ENCODE data around the gene AGPAT3.

The AGPAT3 gene

DNA sequence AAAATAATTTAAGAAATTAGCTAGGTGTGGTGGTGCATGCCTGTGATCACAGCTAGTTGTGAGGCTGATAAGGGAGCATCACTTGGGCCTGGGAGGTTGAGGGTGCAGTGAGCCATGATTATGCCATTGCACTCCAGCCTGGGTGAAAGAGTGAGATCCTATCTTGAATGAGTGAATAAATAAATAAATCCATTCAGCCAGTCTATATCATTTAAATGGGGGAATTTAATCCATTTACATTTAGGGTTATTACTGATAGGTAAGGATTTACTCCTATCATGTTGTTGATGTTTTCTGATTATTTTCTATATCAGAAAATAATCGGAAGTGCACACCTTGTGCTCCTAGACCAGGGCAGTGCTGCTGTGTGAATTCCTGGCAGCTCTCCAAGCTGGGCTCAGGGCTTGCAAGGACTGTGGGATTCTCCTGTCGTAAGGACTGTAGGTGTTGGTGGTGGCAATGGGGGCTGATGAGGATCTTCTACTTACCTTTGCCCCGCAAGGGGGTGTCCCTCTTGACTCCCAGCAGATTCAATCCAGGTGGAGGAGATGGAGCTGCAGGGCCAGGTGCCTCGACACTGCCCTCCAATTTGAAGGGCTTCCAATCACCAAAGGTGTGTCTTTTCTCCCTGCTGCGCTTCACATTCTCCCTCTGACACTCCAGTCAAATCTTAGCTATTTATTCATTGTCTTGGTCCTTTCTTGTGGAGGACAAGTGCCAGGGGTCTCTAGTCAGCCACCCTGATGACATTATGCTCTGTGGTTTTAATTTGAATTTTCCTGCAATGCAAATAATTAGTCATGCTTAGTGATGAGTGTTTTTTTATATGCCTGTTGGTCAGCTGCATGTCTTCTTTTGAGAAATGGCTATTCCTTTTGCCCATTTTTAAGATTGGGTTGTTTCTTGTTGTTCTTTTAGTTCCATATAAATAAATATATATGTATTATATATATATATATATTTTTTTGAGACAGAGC lies 133.0 kb downstream of the AGPAT3 start:
- DNase-seq (ENCODE audit: low spot score) = no peak

DNA sequence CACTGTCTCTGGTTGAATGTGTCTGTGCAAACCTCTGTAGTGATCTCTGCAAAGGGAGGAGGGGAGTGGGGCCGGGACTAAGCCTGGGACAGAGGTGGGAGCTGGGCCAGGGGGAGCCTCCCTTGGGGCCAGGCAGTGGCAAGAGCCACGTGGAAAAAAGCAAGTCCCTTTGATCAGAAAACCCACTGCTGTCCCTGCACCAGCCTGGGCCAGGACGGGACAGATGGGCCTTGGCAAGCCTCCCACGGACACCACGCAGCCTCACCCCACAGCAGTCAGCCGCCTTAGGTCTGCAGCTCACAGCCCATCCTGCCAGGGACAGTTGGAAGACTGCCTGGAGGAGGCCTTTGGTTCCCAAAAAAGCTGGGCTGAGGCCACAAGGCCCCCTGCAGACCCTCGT lies 135.3 kb downstream of the AGPAT3 start:
- DNase-seq (ENCODE audit: low spot score) = no peak

DNA sequence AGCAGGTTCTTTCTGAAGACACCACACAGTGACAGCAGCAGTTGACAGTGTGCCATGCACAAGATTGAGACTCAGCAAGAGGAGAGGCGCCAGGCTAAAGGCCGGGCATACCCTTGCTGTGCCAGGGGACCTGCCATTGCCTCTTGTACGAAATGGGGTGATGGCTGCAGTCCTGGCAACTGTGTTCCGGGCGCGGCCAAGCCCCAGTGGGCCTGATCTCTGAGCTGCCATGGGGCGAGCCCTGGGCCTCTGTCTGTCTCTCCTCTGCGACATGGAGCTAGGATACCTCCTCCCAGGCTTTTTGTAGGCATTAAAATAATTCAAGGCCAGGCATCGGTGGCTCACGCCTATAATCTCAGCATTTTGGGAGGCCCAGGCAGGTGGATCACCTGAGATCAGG lies 137.5 kb downstream of the AGPAT3 start:
- no peak for DNase-seq (ENCODE audit: low spot score)

DNA sequence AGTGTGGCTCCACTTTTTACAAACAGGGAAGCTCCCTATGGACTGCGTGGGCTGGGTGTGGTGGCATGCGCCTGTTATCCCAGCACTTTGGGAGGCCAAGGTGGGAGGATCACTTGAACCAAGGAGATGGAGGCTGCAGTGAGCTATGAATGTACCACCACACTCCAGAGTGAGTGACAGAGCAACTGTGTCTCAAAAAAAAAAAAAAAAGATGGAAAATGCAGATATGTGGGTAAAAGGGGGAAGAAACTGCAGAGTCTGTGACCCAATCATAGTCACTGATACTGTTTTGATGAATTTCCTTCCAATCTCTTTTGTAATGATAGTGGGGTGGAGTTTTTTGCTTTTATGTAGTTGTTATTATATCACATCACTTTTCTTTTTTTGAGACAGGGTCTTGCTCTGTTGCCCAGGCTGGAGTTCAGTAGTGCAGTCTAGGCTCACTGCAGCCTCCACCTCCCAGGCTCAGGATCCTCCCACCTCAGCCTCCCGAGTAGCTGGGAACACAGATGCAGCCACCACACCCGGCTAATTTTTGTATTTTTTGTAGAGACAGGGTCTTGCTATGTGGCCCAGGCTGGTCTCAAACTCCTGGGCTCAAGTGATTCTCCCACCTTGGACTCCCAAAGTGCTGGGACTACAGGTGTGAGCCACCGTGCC lies 138.4 kb downstream of the AGPAT3 start:
- no peak for DNase-seq (ENCODE audit: low spot score)

DNA sequence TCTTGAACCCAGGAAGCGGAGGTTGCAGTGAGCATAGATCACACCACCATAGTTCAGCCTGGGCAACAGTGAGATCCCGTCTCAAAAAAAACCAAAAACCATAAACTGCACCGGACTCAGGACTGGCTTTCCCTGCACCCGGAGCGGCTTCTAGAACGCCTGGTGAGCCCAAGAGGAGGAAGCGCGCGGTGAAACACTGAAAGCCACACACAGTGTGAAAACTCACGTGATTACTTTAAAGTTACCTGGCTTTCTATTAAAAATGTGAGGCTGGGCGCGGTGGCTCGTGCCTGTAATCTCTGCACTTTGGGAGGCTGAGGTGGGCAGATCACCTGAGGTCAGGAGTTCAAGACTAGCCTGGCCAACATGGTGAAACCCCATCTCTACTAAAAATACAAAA lies 140.0 kb downstream of the AGPAT3 start:
- DNase-seq (ENCODE audit: low spot score) = no peak

DNA sequence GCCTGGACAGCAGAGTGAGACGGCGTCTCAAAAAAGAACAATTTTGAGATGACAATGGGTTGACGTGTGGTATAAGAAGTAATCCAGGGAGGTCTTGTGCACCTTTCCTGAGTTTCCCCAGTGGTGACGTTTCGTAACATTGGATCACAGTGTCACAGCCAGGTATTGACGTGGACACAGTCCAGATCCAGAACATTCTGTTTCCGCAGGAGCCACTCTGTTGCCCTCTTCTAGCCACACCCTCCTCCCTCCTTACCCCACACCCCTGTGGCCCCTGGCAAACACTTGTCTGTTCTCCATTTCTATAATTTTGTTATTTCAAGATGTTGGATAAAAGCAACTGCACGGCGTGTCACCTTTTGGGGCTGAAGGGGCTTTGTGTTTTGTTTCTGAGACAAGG lies 140.6 kb downstream of the AGPAT3 start:
- no peak for DNase-seq (ENCODE audit: low spot score)

DNA sequence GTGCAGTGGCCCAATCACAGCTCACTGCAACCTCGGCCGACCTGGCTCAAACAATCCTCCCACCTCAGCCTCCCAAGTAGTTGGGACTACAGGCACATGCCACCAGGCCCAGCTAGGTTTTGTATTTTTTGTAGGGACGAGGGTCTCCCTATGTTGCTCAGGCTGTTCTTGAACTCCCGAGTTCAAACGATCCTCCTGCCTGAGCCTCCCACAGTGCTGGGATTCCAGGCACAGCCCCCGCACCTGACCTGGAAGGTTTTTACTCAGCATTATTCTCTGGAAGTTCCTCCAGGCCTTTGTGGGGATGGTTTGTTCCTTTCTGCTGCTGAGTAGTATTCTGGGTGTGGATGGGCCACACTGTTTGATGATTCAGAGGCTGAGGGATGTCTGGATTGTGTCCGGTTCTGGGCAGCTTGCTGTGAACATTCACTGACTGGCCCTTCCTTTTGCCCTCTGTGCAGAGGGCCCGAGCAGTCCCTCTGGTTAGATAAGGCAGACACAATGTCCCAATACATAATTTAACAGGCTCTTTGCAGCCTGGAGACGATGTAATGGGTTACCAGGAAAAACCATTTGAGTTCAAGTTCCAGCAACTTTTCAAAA lies 141.1 kb downstream of the AGPAT3 start:
- DNase-seq (ENCODE audit: low spot score) = no peak

DNA sequence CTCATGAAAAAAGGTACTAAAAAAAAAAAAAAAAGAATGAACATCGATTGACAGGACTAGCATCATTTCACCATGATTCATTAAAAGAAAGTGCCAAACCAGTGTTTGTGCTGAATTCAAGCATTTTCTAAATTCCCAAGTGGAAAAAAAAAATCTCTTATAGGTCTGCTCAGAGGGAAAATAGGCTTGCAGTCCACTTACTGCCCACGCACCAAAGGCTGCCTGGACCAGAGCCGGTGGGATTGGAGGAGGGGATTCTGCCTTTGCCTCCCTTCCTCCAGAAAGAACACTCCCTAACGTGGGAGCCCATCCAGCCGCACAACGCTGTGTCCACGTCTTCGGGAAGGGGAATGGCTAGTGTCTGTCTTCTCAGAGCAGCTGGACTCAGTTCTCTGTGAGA lies 141.6 kb downstream of the AGPAT3 start:
- no peak for DNase-seq (ENCODE audit: low spot score)

DNA sequence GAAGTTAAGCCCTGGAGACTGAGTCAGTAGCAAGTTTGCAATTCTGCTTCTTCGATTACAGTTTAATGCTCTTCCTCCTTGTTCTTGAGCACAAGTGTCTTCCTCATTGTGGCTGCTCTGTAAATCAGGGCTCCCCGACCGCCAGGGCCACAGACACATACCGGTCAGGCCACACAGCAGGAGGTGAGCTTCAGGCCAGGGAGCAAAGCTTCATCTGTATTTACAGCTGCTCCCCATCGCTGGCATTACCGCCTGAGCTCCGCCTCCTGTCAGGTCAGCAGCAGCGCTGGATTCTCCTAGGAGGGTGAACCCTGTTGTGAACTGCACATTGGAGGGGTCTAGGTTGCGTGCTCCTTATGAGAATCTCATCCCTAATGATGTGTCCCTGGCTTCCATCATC lies 145.4 kb downstream of the AGPAT3 start:
- DNase-seq (ENCODE audit: low spot score) = no peak

DNA sequence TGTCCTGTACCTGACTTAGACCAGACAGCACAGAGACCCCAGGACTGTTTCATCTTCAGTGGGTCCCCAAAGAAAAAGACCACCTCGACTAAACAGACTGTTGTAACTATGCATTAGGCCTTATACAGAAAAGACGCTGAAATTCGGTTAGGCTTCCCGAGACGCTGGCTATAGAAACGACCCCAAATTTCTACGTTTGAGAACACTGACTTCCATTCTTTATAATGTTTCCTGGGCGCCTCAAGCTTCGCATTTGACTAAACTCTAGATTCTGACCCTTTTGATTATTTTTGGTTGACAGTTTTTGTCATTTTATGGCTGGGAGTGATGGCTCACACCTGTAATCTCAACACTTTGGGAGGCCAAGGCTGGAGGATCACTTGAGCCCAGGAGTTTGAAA lies 146.1 kb downstream of the AGPAT3 start:
- DNase-seq (ENCODE audit: low spot score) = no peak

DNA sequence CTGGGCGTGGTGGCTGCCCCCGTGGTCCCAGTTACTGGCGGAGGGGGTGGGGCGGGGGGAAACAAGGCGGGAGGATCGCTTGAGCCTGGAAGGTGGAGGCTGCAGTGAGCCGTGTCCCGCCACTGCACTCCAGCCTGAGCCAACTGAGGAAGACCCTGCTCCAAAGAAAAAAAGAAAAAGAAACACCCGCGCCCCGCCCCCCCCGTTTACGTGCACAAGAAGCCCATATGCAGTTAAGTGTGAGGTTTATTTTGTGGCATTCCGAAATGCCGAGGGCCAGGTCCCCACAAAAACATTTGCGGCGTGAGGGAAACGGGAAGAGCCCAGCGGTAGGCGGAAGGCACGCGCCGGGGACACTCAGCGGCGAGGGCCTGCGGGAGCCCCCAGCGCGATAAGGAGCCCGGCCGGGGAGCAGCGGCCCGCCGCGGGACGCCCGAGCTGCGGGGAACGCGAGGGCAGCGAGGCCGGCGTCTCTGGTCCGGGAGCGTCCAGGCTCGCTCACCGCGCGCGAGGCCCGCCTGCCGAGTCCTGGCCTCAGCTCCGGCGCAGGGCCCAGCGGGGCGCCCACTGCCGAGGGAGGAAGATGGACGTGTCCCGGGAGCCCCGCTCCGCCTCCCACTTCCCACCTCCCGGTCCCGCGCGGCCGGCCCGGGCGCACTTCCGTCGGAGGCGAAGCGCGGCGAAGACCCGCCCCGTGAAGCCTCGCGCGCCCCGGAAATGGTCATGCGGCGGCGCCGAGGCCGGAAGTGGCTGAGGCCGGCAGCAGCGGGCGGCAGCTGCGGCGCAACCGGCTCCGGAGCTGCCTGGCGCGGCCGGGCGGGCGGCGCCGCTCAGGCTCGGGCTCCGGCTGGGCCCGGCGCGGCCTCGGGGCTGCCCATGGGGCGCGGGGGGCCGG lies 146.8 kb downstream of the AGPAT3 start, which contains the start of gene TRAPPC10:
Gene TRAPPC10 (plus strand): TSS at position 731 of the 895 bp plus-strand sequence. CDS start 185 bp downstream, outside the sequence.
- peak; percentile 83 for DNase-seq (ENCODE audit: low spot score)

DNA sequence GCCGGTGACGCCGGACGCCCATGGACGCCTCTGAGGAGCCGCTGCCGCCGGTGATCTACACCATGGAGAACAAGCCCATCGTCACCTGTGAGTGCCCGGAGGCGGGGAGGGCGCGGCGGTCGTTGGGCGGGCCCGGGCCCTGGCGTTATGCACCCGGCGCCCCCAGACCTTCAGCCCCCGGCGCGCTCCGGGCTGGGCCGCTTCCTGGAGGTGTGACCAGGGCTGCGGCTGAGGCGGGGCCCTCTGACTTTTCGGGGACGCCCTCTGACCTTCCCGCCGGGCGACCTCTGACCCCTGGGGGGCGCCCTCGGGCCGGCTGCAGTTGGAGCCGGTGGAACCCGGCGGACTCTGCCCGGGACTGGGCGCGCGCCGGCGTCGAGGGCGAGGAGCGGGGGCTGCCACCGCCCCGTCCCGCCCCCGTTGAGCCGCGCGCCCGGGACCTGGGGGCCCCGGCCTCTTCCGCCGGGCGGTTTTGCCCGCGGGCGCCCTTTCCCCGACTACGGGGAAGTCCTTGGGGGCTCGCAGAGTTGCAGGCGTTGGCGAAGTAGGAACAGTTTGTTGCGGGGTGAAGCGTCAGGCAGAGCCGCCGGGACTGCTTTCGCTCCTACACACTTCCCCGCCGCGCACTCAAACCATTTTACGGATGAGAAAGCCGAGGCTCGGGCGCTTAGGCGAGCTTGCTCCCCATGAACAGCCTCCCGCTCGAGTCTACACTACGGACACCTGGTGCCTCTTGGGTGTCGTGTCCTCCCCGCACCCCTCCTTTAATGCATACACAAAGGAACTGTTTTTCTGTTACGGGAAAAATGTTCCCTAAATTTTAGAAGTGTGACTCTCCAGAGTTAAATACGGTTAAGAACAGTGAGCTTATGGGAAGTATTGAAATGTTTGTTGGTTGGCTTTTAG lies 147.7 kb downstream of the AGPAT3 start:
- peak; percentile 80 for DNase-seq (ENCODE audit: low spot score)

DNA sequence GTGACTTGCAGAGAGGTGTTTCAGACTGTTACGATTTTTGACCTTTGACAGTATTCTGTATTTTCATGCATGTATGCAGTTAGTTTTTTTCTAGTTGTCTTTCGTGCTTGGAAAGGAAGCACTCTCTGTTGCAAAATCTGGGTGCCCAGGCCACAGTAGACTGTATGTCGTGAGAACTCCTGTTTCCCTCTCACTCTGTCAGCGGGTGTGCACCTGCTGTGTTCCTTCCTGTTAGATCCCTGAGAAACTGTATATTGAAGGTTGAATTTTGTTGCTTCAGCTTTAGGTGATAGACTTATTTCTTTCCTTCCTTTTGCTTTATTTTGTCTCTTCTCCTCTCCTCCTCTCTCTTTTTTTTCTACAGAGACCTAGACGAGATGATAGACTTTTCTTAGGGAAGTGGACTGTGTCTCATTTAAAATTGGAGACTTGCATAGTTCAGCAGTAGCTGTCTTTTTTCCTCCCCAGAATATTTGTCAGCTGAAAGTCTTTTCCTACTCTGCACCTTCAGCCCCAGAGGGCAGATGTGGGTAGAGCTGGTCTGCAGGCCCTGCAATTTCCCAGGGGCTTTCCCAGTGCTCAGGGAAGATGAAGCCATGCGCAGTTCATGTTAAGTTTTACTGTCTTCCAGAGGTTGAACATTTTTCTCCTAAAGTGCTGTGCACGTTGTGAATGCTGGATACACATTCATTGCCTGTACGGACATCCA lies 148.5 kb downstream of the AGPAT3 start:
- DNase-seq (ENCODE audit: low spot score) = no peak

DNA sequence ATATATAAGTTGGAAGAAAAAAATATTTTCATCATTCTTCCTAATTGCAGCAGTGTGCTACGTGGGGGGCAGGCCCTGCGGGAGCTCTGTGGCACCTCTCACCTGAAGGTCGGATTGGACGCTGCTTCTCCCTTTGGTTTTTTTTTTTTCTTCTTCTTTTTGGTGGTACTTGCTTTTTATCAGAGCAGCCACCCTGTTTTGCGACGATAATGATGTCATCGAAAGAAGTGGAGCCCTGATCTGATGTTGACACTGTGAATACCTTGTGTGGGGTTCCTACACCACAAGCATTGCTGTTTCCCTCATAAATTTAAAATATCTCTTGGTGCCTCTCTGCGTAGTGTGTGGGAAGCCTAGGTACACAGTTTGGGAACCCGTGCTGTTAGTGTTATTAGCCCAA lies 152.6 kb downstream of the AGPAT3 start:
- DNase-seq (ENCODE audit: low spot score) = peak; percentile 42

DNA sequence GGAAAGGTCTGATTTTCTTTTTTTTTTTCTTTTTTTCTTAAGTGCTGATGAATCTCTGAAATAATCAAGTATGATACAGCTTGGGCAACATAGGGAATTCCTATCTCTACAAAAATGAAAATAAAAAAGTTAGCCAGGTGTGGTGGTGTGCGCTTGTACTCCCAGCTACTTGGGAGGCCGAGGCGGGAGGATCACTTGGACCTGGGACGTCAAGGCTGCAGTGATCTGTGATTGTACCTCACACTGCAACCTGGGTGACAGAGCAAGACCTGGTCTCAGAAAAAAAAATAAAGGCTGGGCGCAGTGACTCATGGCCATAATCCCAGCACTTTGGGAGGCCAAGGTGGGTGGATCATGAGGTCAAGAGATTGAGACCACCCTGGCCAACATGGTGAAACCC lies 153.1 kb downstream of the AGPAT3 start:
- no peak for DNase-seq (ENCODE audit: low spot score)

DNA sequence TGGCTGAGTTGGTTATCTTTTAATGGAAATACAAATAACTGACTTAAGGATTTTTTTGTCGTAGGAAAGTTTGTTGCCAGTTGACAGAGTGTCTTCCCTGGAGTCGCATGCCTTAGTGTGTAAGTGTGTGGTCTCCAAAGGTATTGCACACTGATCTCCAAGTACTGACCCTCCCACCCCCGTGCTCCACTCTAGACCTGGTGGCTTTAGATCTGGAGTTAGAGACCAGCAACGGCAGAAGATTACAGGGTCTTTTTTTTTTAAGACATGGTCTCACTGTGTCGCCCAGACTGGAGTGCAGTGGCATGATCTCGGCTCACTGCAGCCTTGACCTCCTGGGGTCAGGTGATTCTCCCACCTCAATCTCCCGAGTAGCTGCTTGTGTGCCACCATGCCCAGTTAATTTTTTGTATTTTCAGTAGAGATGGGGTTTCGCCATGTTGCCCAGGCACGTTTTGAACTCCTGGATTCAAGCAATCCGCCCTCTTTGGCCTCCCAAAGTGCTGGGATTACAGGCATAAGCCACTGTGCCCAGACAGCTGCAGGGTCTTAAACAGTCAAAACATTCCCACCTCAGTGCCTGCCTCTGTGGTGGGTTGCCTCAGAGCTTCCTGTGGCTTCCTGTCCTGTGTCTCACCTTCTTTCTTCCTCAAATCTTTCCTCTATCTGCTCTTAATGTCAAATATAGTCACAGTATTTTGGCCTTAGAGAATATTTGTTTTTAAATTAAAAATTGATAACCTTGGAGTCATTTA lies 154.0 kb downstream of the AGPAT3 start:
- DNase-seq (ENCODE audit: low spot score) = no peak

DNA sequence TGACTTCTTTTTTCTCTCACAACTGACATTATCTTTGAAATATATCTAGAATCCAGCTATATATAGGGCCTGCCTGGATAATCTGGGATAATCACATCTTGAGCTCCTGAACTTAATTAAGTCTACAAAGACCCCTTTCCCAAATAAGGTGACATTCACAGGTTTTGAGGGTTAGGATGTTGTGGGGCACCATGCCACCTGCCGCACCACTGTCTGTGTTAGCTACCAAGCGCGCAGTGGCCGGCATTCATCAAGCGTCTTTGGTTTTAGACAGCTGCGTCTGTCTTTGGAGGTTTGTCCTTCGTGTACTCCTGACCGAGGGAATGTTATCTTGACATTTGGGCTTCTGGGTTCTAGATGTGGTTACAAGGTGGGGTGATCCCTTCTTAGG lies 154.5 kb downstream of the AGPAT3 start:
- DNase-seq (ENCODE audit: low spot score) = no peak

DNA sequence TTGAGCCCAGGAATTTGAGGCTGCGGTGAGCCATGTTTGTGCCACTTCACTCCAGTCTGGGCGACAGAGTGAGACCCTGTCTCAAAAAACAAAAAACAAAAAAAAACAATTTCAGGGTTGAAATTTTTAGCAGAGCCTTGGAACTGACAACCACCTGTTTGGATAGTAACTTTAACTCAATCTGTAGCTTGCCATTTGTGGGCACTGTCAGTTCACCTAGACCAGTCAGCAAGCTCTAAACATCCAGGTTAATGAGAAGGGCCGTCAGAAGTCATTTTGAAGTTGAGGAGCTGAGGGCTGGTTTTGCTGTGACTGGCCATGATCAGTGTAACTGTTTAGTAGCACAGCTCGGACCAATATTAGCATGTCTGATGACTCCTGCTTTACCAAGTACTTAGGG lies 155.5 kb downstream of the AGPAT3 start:
- DNase-seq (ENCODE audit: low spot score) = no peak

DNA sequence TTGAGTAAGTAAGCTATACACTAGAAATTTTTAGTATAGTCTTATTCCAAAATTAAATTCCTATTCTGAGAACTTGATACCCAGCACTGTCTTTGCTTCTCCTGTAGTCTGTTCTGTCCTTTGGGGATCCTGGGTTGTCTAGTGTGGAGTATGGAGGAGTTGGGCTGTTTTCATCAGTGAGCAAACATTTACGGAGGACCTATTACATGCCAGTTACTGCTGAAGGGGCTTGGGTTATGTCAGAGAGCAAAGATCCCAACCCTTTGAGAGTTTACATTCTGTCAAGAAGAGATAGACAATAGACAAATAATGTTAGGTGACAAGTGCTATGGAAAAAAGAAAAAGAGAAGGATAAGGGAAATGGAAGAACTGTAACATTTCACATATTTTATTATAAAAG lies 156.0 kb downstream of the AGPAT3 start:
- DNase-seq (ENCODE audit: low spot score) = no peak
